HepG2 (cell line): ENCODE results near the gene MAPK8IP1. TPM values are rescaled to one million over a fixed set of nuclear protein-coding genes. Genes with fewer than 3 reads are reported as not detected.

Experiments used
- AKNA ChIP-seq: sonication (generic); formaldehyde crosslinking; IDR thresholded peaks from 2 replicates; pipeline ENCODE4 v1.4.0; 2020; ENCODE audit warnings: missing genetic modification reagents, borderline replicate concordance
- ATF7 ChIP-seq, 2 experiments: fragments of 450-650 bp in 1 of 2; sonication (generic) in 1 of 2; formaldehyde crosslinking in 1 of 2; IDR thresholded peaks; 2 replicates each; pipeline versions ENCODE4 v1.4.0 to v1.6.1; 2016 to 2020; ENCODE audit warnings: antibody characterized with exemption in 1 of 2, mild to moderate bottlenecking in 1 of 2, missing genetic modification reagents in 1 of 2
- CC2D1A ChIP-seq: sonication (generic); formaldehyde crosslinking; IDR thresholded peaks from 2 replicates; pipeline ENCODE4 v1.8.1; 2023; ENCODE audit warnings: mild to moderate bottlenecking, missing genetic modification reagents
- CHD2 ChIP-seq: IDR thresholded peaks from 2 replicates; pipeline ENCODE4 v1.6.1; 2011; ENCODE audit warnings: low read depth, low read length, improper control_type of control experiment
- FOXA1 ChIP-seq, 2 experiments: fragments of 450-650 bp in 1 of 2; sonication (generic) in 1 of 2; formaldehyde crosslinking in 1 of 2; IDR thresholded peaks; 2 replicates each; pipeline versions ENCODE4 v1.4.0 to v1.6.1; 2016 to 2020; ENCODE audit warnings: missing genetic modification reagents in 1 of 2
- GTF2F1 ChIP-seq: fragments of 150-350 bp; IDR thresholded peaks from 2 replicates; pipeline ENCODE4 v1.6.1; 2014; ENCODE audit warnings: low read length
- HNF4G ChIP-seq, 2 experiments: sonication (generic) in 1 of 2; formaldehyde crosslinking in 1 of 2; IDR thresholded peaks; 2 replicates each; pipeline versions ENCODE4 v1.4.0 to v1.6.1; 2011 to 2020; ENCODE audit warnings: borderline replicate concordance in 2 of 2, low read depth in 2 of 2, mild to moderate bottlenecking in 2 of 2, low read length in 1 of 2, missing genetic modification reagents in 1 of 2, moderate library complexity in 1 of 2
- LCORL ChIP-seq, 2 experiments: fragments of 450-650 bp in 1 of 2; sonication (generic) in 1 of 2; formaldehyde crosslinking in 1 of 2; IDR thresholded peaks; 2 replicates each; pipeline versions ENCODE4 v1.5.0 to v1.6.1; 2017 to 2020; ENCODE audit warnings: antibody characterized with exemption in 1 of 2, missing genetic modification reagents in 1 of 2
- MED8 ChIP-seq: sonication (generic); formaldehyde crosslinking; IDR thresholded peaks from 2 replicates; pipeline ENCODE4 v1.8.1; 2023; ENCODE audit warnings: mild to moderate bottlenecking, missing genetic modification reagents; ENCODE audit not compliant: insufficient replicate concordance
- MIXL1 ChIP-seq: IDR thresholded peaks from 2 replicates; pipeline ENCODE4 v1.6.1; 2016
- NCOR1 ChIP-seq: fragments of 200-600 bp; sonication (generic); IDR thresholded peaks from 2 replicates; pipeline ENCODE4 v1.7.0; 2017; ENCODE audit warnings: antibody characterized with exemption, low read length, borderline replicate concordance
- PAWR ChIP-seq: sonication (generic); formaldehyde crosslinking; IDR thresholded peaks from 2 replicates; pipeline ENCODE4 v1.4.0; 2020; ENCODE audit warnings: missing genetic modification reagents, mild to moderate bottlenecking, borderline replicate concordance
- PLRG1 ChIP-seq: fragments of 450-650 bp; conservative IDR thresholded peaks from 2 replicates; pipeline ENCODE4 v1.6.1; 2016
- PTBP1 ChIP-seq: fragments of 200-400 bp; formaldehyde crosslinking; IDR thresholded peaks from 2 replicates; pipeline ENCODE4 v1.6.1; 2018; ENCODE audit warnings: low read length, low read depth; ENCODE audit not compliant: poor library complexity, severe bottlenecking
- RCOR2 ChIP-seq: IDR thresholded peaks from 2 replicates; pipeline ENCODE4 v1.6.1; 2016; ENCODE audit warnings: missing biosample characterization, missing genetic modification reagents
- SNAPC2 ChIP-seq: sonication (generic); formaldehyde crosslinking; IDR thresholded peaks from 2 replicates; pipeline ENCODE4 v1.8.1; 2022; ENCODE audit warnings: mild to moderate bottlenecking, missing genetic modification reagents
- ZNF121 ChIP-seq: sonication (generic); formaldehyde crosslinking; IDR thresholded peaks from 2 replicates; pipeline ENCODE4 v1.5.0; 2020; ENCODE audit warnings: mild to moderate bottlenecking, missing genetic modification reagents
- ZNF256 ChIP-seq: sonication (generic); formaldehyde crosslinking; conservative IDR thresholded peaks from 2 replicates; pipeline ENCODE4 v1.4.0; 2020; ENCODE audit warnings: missing genetic modification reagents
- ZNF839 ChIP-seq: sonication (generic); formaldehyde crosslinking; IDR thresholded peaks from 2 replicates; pipeline ENCODE4 v1.4.0; 2020; ENCODE audit warnings: missing genetic modification reagents, mild to moderate bottlenecking, borderline replicate concordance
- ZSCAN25 ChIP-seq: sonication (generic); formaldehyde crosslinking; IDR thresholded peaks from 2 replicates; pipeline ENCODE4 v1.8.0; 2022; ENCODE audit warnings: mild to moderate bottlenecking, missing genetic modification reagents
- ZUFSP ChIP-seq: sonication (generic); formaldehyde crosslinking; IDR thresholded peaks from 2 replicates; pipeline ENCODE4 v1.9.0; 2021; ENCODE audit warnings: missing genetic modification reagents, mild to moderate bottlenecking, borderline replicate concordance
- polyA plus RNA-seq, 8 experiments: library from polyadenylated mRNA; depleted of rRNA in 3 of 8; stranded (reverse) in 7 of 8; unstranded in 1 of 8; fragments of >200 nt; fragmentation: Illumina TruSeq in 4 of 8; extraction: Trizol in 4 of 8; gene quantifications; 2 replicates each; pipeline versions ENCODE4 v1.2.1 to v1.2.3, GENCODE V29; 2011 to 2016; ENCODE audit warnings: low read depth in 4 of 8, missing spikeins in 1 of 8, mixed read lengths in 1 of 8; ENCODE audit not compliant: insufficient read depth in 1 of 8
- total RNA-seq, 5 experiments: library from RNA; depleted of rRNA; stranded (reverse); fragments of >200 nt; fragmentation: Illumina TruSeq; extraction: Trizol; gene quantifications; 2 replicates each; pipeline ENCODE4 v1.2.3, GENCODE V29; 2016; ENCODE audit warnings: low read depth in 1 of 5

Gene MAPK8IP1
- total and polyA plus RNA-seq, 2 of the 13 experiments (the other 11 are each of a cell fraction or from before 2014, with no cell fraction given): 2.2 to 4.2 TPM

GRCh38 chr11:45846974-45847910, 38.2 kb upstream of the MAPK8IP1 start, which contains the start of gene CRY2 (continued):
- no peak for TF ChIP-seq FOXA1 (IDR thresholded peaks at IDR 0.05)
- TF ChIP-seq FOXA1 (CRISPR knock-in tag; IDR thresholded peaks at IDR 0.05): no peak
- TF ChIP-seq ZNF839 (CRISPR knock-in tag): peak; percentile 44; the same call in 1 of the 2 replicates
- TF ChIP-seq RCOR2 (CRISPR knock-in tag): no peak
- TF ChIP-seq PAWR (CRISPR knock-in tag): no peak
- peak; percentile 66; the same call in 1 of the 2 replicates for TF ChIP-seq ZSCAN25 (CRISPR knock-in tag)
- TF ChIP-seq LCORL (IDR thresholded peaks at IDR 0.05): no peak
- peak; percentile 47; the same call in 1 of the 2 replicates for TF ChIP-seq LCORL (CRISPR knock-in tag; IDR thresholded peaks at IDR 0.05)
- TF ChIP-seq CHD2: no peak
- no peak; the same call in 1 of the 2 replicates for TF ChIP-seq GTF2F1
- TF ChIP-seq CC2D1A (CRISPR knock-in tag): no peak
- TF ChIP-seq AKNA (CRISPR knock-in tag): no peak
- TF ChIP-seq MED8 (CRISPR knock-in tag): no peak
- peak; percentile 66; the same call in 1 of the 2 replicates for TF ChIP-seq SNAPC2 (CRISPR knock-in tag)
- no peak for TF ChIP-seq MIXL1 (CRISPR knock-in tag)
- no peak for TF ChIP-seq PTBP1
- TF ChIP-seq ZNF256: no peak
- no peak for TF ChIP-seq ZUFSP (CRISPR knock-in tag)
- TF ChIP-seq ATF7 (IDR thresholded peaks at IDR 0.05): no peak
- TF ChIP-seq ATF7 (CRISPR knock-in tag; IDR thresholded peaks at IDR 0.05): no peak
- TF ChIP-seq ZNF121 (CRISPR knock-in tag): no peak
- TF ChIP-seq HNF4G (IDR thresholded peaks at IDR 0.05; ENCODE audit: borderline replicate concordance, low read depth, low read length): no peak
- TF ChIP-seq HNF4G (CRISPR knock-in tag; IDR thresholded peaks at IDR 0.05; ENCODE audit: borderline replicate concordance, low read depth): peak; percentile 32; the same call in 1 of the 2 replicates
- TF ChIP-seq PLRG1: no peak
- no peak for TF ChIP-seq NCOR1
